ENCODE measurements around the gene PEX5L.
"Not testable (repeated sequence)": the region's sequence is repeated elsewhere in the genome, so short reads cannot be mapped to it uniquely, and the experiment has no call there.

Gene PEX5L

GRCh38 chr3:180008318-180008717 is 28.4 kb downstream of the PEX5L start:
- H3K9me3 ChIP-seq (ENCODE audit: low read length); H3K4me3 ChIP-seq (ENCODE audit: low read depth in 1 of 2, low read length in 2 of 2); H3K36me3 ChIP-seq (ENCODE audit: insufficient read depth, low read length); H3K9ac ChIP-seq (ENCODE audit: low read length); H3K27me3 ChIP-seq (ENCODE audit: control insufficient read depth in 1 of 2, insufficient read depth in 2 of 2, low read length in 2 of 2); H3K27ac ChIP-seq (ENCODE audit: low read depth, low read length); H3K4me1 ChIP-seq (ENCODE audit: insufficient read depth, low read length): not testable (repeated sequence)

DNA sequence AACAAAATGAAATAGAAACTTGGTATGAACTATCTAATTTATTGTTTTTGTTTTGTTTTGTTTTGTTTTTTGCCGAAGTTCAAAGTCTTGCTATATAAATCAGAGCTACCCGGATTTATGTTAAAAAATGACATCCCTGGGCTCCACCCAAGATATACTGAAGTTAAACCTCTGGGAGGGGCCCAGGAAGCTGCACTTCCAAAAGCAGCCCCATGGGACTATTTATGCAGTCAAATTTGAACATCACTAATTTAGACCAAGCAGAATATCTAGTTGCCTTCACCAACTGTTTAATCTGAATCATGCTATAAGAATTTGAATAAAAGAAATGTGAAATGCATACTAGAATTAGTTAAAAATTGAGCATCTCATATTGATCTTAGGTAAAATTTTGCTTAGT is 32.2 kb downstream of the PEX5L start:
- H3K9ac ChIP-seq (ENCODE audit: low read length): no peak overlapping the region
- H3K27ac ChIP-seq (ENCODE audit: low read depth, low read length): no peak overlapping the region
- no peak overlapping the region for H3K4me3 ChIP-seq (ENCODE audit: low read depth in 1 of 2, low read length in 2 of 2)
- no peaks in the 10 kb centered on the region for H3K9me3 ChIP-seq (ENCODE audit: low read length)
- H3K27me3 ChIP-seq (ENCODE audit: control insufficient read depth in 1 of 2, insufficient read depth in 2 of 2, low read length in 2 of 2): no peaks in the 10 kb centered on the region
- no peaks in the 10 kb centered on the region for H3K36me3 ChIP-seq (ENCODE audit: insufficient read depth, low read length)
- no peaks in the 10 kb centered on the region for H3K4me1 ChIP-seq (ENCODE audit: insufficient read depth, low read length)

- Histone ChIP-seq H3K27ac (ENCODE audit: low read depth, low read length) (no peak overlapping the region), H3K27me3 (ENCODE audit: control insufficient read depth in 1 of 2, insufficient read depth in 2 of 2, low read length in 2 of 2) (no peaks in the 10 kb centered on the region), H3K4me3 (ENCODE audit: low read depth in 1 of 2, low read length in 2 of 2) (no peak overlapping the region), H3K4me1 (ENCODE audit: insufficient read depth, low read length) (no peaks in the 10 kb centered on the region), H3K9ac (ENCODE audit: low read length) (no peak overlapping the region), H3K36me3 (ENCODE audit: insufficient read depth, low read length) (no peaks in the 10 kb centered on the region), H3K9me3 (ENCODE audit: low read length) (no peaks in the 10 kb centered on the region)
Measured at GRCh38 chr3:180002006-180002405, 34.7 kb downstream of the PEX5L start.

DNA sequence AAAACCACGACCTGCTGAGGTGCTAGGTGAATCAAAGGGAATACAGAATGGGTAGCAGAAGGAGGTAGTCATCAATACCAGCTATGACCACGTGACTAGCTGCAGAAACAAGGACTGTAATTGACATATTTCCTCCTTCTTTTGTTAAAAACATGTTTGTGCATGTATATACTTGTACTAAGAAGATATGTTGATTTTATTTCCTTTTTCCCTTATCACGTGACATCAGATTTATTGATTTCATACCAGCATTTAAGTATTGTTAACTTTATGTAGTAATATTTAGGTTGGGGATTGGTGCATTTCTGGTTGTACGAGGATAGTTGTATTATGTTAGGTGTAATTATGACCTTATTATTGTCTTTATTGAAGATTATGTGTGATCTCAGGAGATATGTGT is 36.2 kb downstream of the PEX5L start:
- no peaks in the 10 kb centered on the region for H3K4me1 ChIP-seq (ENCODE audit: insufficient read depth, low read length)
- H3K9me3 ChIP-seq (ENCODE audit: low read length): no peaks in the 10 kb centered on the region
- H3K4me3 ChIP-seq (ENCODE audit: low read depth in 1 of 2, low read length in 2 of 2): no peak overlapping the region
- H3K27ac ChIP-seq (ENCODE audit: low read depth, low read length): no peak overlapping the region
- no peaks in the 10 kb centered on the region for H3K27me3 ChIP-seq (ENCODE audit: control insufficient read depth in 1 of 2, insufficient read depth in 2 of 2, low read length in 2 of 2)
- no peak overlapping the region for H3K9ac ChIP-seq (ENCODE audit: low read length)
- no peaks in the 10 kb centered on the region for H3K36me3 ChIP-seq (ENCODE audit: insufficient read depth, low read length)

DNA sequence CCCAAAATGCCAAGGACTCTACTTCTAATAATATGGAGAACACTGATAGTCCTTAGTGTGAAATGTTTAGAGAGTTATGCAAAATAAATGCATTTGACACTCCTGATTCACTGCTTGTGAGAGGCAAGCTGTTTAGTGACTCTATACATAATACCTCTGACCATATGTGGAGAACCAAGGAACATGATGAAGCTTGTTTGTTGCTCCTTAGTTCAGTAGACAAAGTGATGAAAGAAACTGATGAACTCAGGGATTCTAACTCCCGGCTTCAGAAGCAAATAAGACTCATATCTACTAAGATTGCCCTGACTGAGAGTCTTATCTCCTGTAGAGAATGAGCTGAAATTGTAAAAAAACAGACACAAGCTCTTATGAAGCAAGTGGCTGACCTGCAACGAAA is 41.3 kb downstream of the PEX5L start:
- Histone ChIP-seq H3K9me3 (ENCODE audit: low read length) (no peaks in the 10 kb centered on the region), H3K4me3 (ENCODE audit: low read depth in 1 of 2, low read length in 2 of 2) (no peak overlapping the region), H3K36me3 (ENCODE audit: insufficient read depth, low read length) (no peaks in the 10 kb centered on the region), H3K4me1 (ENCODE audit: insufficient read depth, low read length) (no peaks in the 10 kb centered on the region), H3K27me3 (ENCODE audit: control insufficient read depth in 1 of 2, insufficient read depth in 2 of 2, low read length in 2 of 2) (no peaks in the 10 kb centered on the region), H3K9ac (ENCODE audit: low read length) (no peak overlapping the region), H3K27ac (ENCODE audit: low read depth, low read length) (no peak overlapping the region)

- H3K4me1 ChIP-seq (ENCODE audit: insufficient read depth, low read length): no peaks in the 10 kb centered on the region
- no peaks in the 10 kb centered on the region for H3K9me3 ChIP-seq (ENCODE audit: low read length)
- H3K27ac ChIP-seq (ENCODE audit: low read depth, low read length): no peak overlapping the region
- H3K4me3 ChIP-seq (ENCODE audit: low read depth in 1 of 2, low read length in 2 of 2): no peak overlapping the region
- H3K27me3 ChIP-seq (ENCODE audit: control insufficient read depth in 1 of 2, insufficient read depth in 2 of 2, low read length in 2 of 2): no peaks in the 10 kb centered on the region
- H3K36me3 ChIP-seq (ENCODE audit: insufficient read depth, low read length): no peaks in the 10 kb centered on the region
- no peak overlapping the region for H3K9ac ChIP-seq (ENCODE audit: low read length)
Measured at GRCh38 chr3:179991883-179992282, 44.9 kb downstream of the PEX5L start.

- H3K4me1 ChIP-seq (ENCODE audit: insufficient read depth, low read length): no peaks in the 10 kb centered on the region
Measured at GRCh38 chr3:179991104-179991503, 45.6 kb downstream of the PEX5L start.

DNA sequence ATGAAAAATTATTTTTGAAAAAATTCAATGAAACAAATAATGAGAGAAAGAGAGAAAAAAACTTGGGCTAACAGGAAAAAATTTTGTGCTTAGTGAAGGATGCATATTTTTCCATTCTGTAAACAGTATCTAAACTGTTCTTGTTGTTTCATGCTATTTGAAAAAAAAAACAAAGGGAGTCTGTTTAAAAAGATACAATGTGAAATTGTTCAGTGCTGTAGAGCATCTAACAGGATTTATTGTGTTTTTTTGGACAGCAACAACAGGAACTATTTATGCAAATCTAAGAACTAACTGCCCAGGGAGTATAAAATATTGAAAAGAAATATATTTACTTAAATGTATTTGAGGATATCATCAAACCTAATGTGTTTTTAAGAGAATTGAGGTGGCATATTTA is 55.1 kb downstream of the PEX5L start:
- Histone ChIP-seq H3K9ac (ENCODE audit: low read length) (no peak overlapping the region), H3K9me3 (ENCODE audit: low read length) (no peaks in the 10 kb centered on the region), H3K4me1 (ENCODE audit: insufficient read depth, low read length) (no peaks in the 10 kb centered on the region), H3K4me3 (ENCODE audit: low read depth in 1 of 2, low read length in 2 of 2) (no peak overlapping the region), H3K27ac (ENCODE audit: low read depth, low read length) (no peak overlapping the region), H3K27me3 (ENCODE audit: control insufficient read depth in 1 of 2, insufficient read depth in 2 of 2, low read length in 2 of 2) (no peaks in the 10 kb centered on the region), H3K36me3 (ENCODE audit: insufficient read depth, low read length) (no peaks in the 10 kb centered on the region)

More at GRCh38 chr3:179991104-179991503, 45.6 kb downstream of the PEX5L start:
- Histone ChIP-seq H3K27ac (ENCODE audit: low read depth, low read length) (no peak overlapping the region), H3K4me3 (ENCODE audit: low read depth in 1 of 2, low read length in 2 of 2) (no peak overlapping the region), H3K9me3 (ENCODE audit: low read length) (no peaks in the 10 kb centered on the region), H3K36me3 (ENCODE audit: insufficient read depth, low read length) (no peaks in the 10 kb centered on the region), H3K9ac (ENCODE audit: low read length) (no peak overlapping the region), H3K27me3 (ENCODE audit: control insufficient read depth in 1 of 2, insufficient read depth in 2 of 2, low read length in 2 of 2) (no peaks in the 10 kb centered on the region)

GRCh38 chr3:179977356-179977755 is 59.4 kb downstream of the PEX5L start:
- H3K9ac ChIP-seq (ENCODE audit: low read length): no peak overlapping the region
- H3K27me3 ChIP-seq (ENCODE audit: control insufficient read depth in 1 of 2, insufficient read depth in 2 of 2, low read length in 2 of 2): no peaks in the 10 kb centered on the region
- no peaks in the 10 kb centered on the region for H3K9me3 ChIP-seq (ENCODE audit: low read length)
- no peak overlapping the region for H3K4me3 ChIP-seq (ENCODE audit: low read depth in 1 of 2, low read length in 2 of 2)
- no peaks in the 10 kb centered on the region for H3K4me1 ChIP-seq (ENCODE audit: insufficient read depth, low read length)
- H3K36me3 ChIP-seq (ENCODE audit: insufficient read depth, low read length): no peaks in the 10 kb centered on the region
- no peak overlapping the region for H3K27ac ChIP-seq (ENCODE audit: low read depth, low read length)

GRCh38 chr3:179973931-179974361 is 62.8 kb downstream of the PEX5L start:
- no peaks in the 10 kb centered on the region for H3K36me3 ChIP-seq (ENCODE audit: insufficient read depth, low read length)
- H3K27ac ChIP-seq (ENCODE audit: low read depth, low read length): no peak overlapping the region
- no peaks in the 10 kb centered on the region for H3K4me1 ChIP-seq (ENCODE audit: insufficient read depth, low read length)
- no peak overlapping the region for H3K4me3 ChIP-seq (ENCODE audit: low read depth in 1 of 2, low read length in 2 of 2)
- no peaks in the 10 kb centered on the region for H3K27me3 ChIP-seq (ENCODE audit: control insufficient read depth in 1 of 2, insufficient read depth in 2 of 2, low read length in 2 of 2)
- no peak overlapping the region for H3K9ac ChIP-seq (ENCODE audit: low read length)
- no peaks in the 10 kb centered on the region for H3K9me3 ChIP-seq (ENCODE audit: low read length)

- H3K4me3 ChIP-seq (ENCODE audit: low read depth in 1 of 2, low read length in 2 of 2): no peak overlapping the region
- H3K36me3 ChIP-seq (ENCODE audit: insufficient read depth, low read length): no peaks in the 10 kb centered on the region
- no peaks in the 10 kb centered on the region for H3K4me1 ChIP-seq (ENCODE audit: insufficient read depth, low read length)
- H3K27ac ChIP-seq (ENCODE audit: low read depth, low read length): no peak overlapping the region
- no peak overlapping the region for H3K9ac ChIP-seq (ENCODE audit: low read length)
- no peaks in the 10 kb centered on the region for H3K27me3 ChIP-seq (ENCODE audit: control insufficient read depth in 1 of 2, insufficient read depth in 2 of 2, low read length in 2 of 2)
- no peaks in the 10 kb centered on the region for H3K9me3 ChIP-seq (ENCODE audit: low read length)
Measured at GRCh38 chr3:179972881-179973423, 63.8 kb downstream of the PEX5L start.

DNA sequence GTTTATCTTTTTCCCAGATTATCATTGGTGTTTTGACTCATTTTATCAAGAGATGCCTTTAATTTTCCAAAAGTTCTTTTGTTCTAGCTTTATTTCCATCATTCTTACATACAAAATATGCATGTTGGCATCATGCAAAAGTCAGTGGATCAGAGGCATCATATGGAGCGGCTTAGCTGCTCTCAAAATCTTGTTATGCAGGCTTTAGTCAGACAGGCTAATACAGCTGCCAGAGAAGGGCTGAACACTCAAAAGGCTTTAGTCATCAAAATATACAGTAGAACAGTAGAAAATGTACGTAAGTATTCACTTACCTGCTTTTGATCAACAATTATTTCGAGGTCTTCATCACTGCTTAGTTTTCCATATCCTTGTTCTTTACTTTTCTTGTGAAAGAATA is 65.5 kb downstream of the PEX5L start:
- H3K9ac ChIP-seq (ENCODE audit: low read length): no peak overlapping the region
- no peak overlapping the region for H3K27ac ChIP-seq (ENCODE audit: low read depth, low read length)
- no peaks in the 10 kb centered on the region for H3K36me3 ChIP-seq (ENCODE audit: insufficient read depth, low read length)
- no peaks in the 10 kb centered on the region for H3K27me3 ChIP-seq (ENCODE audit: control insufficient read depth in 1 of 2, insufficient read depth in 2 of 2, low read length in 2 of 2)
- H3K4me1 ChIP-seq (ENCODE audit: insufficient read depth, low read length): no peaks in the 10 kb centered on the region
- no peak overlapping the region for H3K4me3 ChIP-seq (ENCODE audit: low read depth in 1 of 2, low read length in 2 of 2)
- no peaks in the 10 kb centered on the region for H3K9me3 ChIP-seq (ENCODE audit: low read length)
